Smooth muscle cell (in vitro differentiated cells): ENCODE measurements around the gene PMPCB. TPM values are rescaled to one million over a fixed set of nuclear protein-coding genes. Genes with fewer than 3 reads are reported as not detected.

ENCODE experiments used
- DNase-seq: peaks from one replicate; lab custom pipeline; 2025; ENCODE audit not compliant: unreplicated experiment; lab: John Stamatoyannopoulos, UW
- H2AFZ ChIP-seq: fragments of 200-600 bp; sonication (generic); 2 replicates; pipeline ENCODE4 v1.6.0; 2016; ENCODE audit warnings: antibody characterized with exemption, low read depth, mild to moderate bottlenecking
- H3F3A ChIP-seq: fragments of 200-600 bp; sonication (generic); 2 replicates; pipeline ENCODE4 v1.6.0; 2017; ENCODE audit warnings: antibody characterized with exemption, low read depth
- H3K27ac ChIP-seq: fragments of 200-600 bp; sonication (generic); 2 replicates; pipeline ENCODE4 v1.5.1; 2016; ENCODE audit warnings: low read depth, mild to moderate bottlenecking
- H3K27me3 ChIP-seq: fragments of 200-600 bp; sonication (generic); 2 replicates; pipeline ENCODE4 v1.6.1; 2016; ENCODE audit warnings: low read depth, mild to moderate bottlenecking
- H3K36me3 ChIP-seq: fragments of 200-600 bp; sonication (generic); 2 replicates; pipeline ENCODE4 v1.5.1; 2016; ENCODE audit warnings: low read depth
- H3K4me1 ChIP-seq: fragments of 200-600 bp; sonication (generic); 2 replicates; pipeline ENCODE4 v1.5.1; 2016; ENCODE audit warnings: low read depth
- H3K4me2 ChIP-seq: fragments of 200-600 bp; sonication (generic); 2 replicates; pipeline ENCODE4 v1.6.0; 2016; ENCODE audit warnings: mild to moderate bottlenecking
- H3K4me3 ChIP-seq: fragments of 200-600 bp; sonication (generic); 2 replicates; pipeline ENCODE4 v1.5.1; 2016; ENCODE audit warnings: mild to moderate bottlenecking
- H3K79me2 ChIP-seq: fragments of 200-600 bp; sonication (generic); 2 replicates; pipeline ENCODE4 v1.6.0; 2016; ENCODE audit warnings: low read depth, mild to moderate bottlenecking
- H3K9ac ChIP-seq: fragments of 200-600 bp; sonication (generic); 2 replicates; pipeline ENCODE4 v1.6.0; 2016; ENCODE audit warnings: low read depth
- H3K9me3 ChIP-seq: fragments of 200-600 bp; sonication (generic); replicated peaks from 2 replicates; pipeline ENCODE4 v1.5.1; 2016; ENCODE audit warnings: low read depth
- H4K20me1 ChIP-seq: fragments of 200-600 bp; sonication (generic); 2 replicates; pipeline ENCODE4 v1.6.0; 2016; ENCODE audit warnings: low read depth
- WGBS: methylation state at CpG from one replicate; pipeline ENCODE4 v1.1.7; 2016; ENCODE audit warnings: low lambda C conversion rate; 5-methylcytosine and 5-hydroxymethylcytosine counted together
- polyA plus RNA-seq: library from polyadenylated mRNA; unstranded; fragments of >200 nt; fragmentation: Nextera tagmentation; extraction: Ambion mirVana; gene quantifications from 2 replicates; pipeline ENCODE4 v1.2.1, GENCODE V29; 2016
- total RNA-seq: library from RNA; depleted of rRNA; stranded (reverse); fragments of >200 nt; gene quantifications from 2 replicates; pipeline ENCODE4 v1.2.3, GENCODE V29; 2014
- TF ChIP-seq, protein P1 (sequence below): fragments of 200-600 bp; sonication (generic); IDR thresholded peaks from 2 replicates; pipeline ENCODE4 v1.5.1; 2017; ENCODE audit warnings: borderline replicate concordance, mild to moderate bottlenecking, antibody characterized with exemption; ENCODE audit not compliant: insufficient read depth, poor library complexity, severe bottlenecking

PMPCB gene
- total and polyA plus RNA-seq, 2 experiments from 2014 or later, result 42.9 to 53.2 TPM

- H3K4me3 ChIP-seq, result no peak overlapping the region
- peaks cover 2% of the 10 kb centered on the region for H3K79me2 ChIP-seq
- H4K20me1 ChIP-seq, result peaks cover 23% of the 10 kb centered on the region
- H3K9me3 ChIP-seq, result no peaks in the 10 kb centered on the region
- H3F3A ChIP-seq, result peaks cover 12% of the 10 kb centered on the region
- H3K27me3 ChIP-seq, result no peaks in the 10 kb centered on the region
- H3K36me3 ChIP-seq, result peaks cover 54% of the 10 kb centered on the region
- no peak overlapping the region for H3K4me2 ChIP-seq
- no peak for DNase-seq
- WGBS, result 93% methylated on average over 3 of the region's 3 CpGs
- H3K4me1 ChIP-seq, result no peaks in the 10 kb centered on the region
- no peak overlapping the region for H2AFZ ChIP-seq
- TF ChIP-seq, protein P1, sequence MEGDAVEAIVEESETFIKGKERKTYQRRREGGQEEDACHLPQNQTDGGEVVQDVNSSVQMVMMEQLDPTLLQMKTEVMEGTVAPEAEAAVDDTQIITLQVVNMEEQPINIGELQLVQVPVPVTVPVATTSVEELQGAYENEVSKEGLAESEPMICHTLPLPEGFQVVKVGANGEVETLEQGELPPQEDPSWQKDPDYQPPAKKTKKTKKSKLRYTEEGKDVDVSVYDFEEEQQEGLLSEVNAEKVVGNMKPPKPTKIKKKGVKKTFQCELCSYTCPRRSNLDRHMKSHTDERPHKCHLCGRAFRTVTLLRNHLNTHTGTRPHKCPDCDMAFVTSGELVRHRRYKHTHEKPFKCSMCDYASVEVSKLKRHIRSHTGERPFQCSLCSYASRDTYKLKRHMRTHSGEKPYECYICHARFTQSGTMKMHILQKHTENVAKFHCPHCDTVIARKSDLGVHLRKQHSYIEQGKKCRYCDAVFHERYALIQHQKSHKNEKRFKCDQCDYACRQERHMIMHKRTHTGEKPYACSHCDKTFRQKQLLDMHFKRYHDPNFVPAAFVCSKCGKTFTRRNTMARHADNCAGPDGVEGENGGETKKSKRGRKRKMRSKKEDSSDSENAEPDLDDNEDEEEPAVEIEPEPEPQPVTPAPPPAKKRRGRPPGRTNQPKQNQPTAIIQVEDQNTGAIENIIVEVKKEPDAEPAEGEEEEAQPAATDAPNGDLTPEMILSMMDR, result no peak
- H3K27ac ChIP-seq, result no peak overlapping the region
- no peak overlapping the region for H3K9ac ChIP-seq
These were observed 10.4 kb downstream of the PMPCB start for GRCh38 chr7:103307503-103308231.

GRCh38 chr7:103314852-103315251, 17.6 kb downstream of the PMPCB start:
- no peak overlapping the region for H2AFZ ChIP-seq
- H4K20me1 ChIP-seq, result peaks cover 6% of the 10 kb centered on the region
- H3K4me2 ChIP-seq, result no peak overlapping the region
- H3K27me3 ChIP-seq, result no peaks in the 10 kb centered on the region
- no peaks in the 10 kb centered on the region for H3K9me3 ChIP-seq
- H3K4me1 ChIP-seq, result no peaks in the 10 kb centered on the region
- no peaks in the 10 kb centered on the region for H3K79me2 ChIP-seq
- peaks cover 71% of the 10 kb centered on the region for H3K36me3 ChIP-seq
- no peak overlapping the region for H3K4me3 ChIP-seq
- 93% methylated on average over 2 of the region's 2 CpGs for WGBS
- peaks cover 21% of the 10 kb centered on the region for H3F3A ChIP-seq
- DNase-seq, result no peak
- no peak overlapping the region for H3K9ac ChIP-seq
- H3K27ac ChIP-seq, result no peak overlapping the region
- TF ChIP-seq, protein P1, result no peak

GRCh38 chr7:103316380-103316941, 19.2 kb downstream of the PMPCB start:
- no peak overlapping the region for H2AFZ ChIP-seq
- H3K36me3 ChIP-seq, result peaks cover 65% of the 10 kb centered on the region
- H3K27ac ChIP-seq, result no peak overlapping the region
- peaks cover 18% of the 10 kb centered on the region for H3F3A ChIP-seq
- H3K27me3 ChIP-seq, result no peaks in the 10 kb centered on the region
- WGBS, result 97% methylated on average over 2 of the region's 2 CpGs
- H3K4me3 ChIP-seq, result no peak overlapping the region
- no peaks in the 10 kb centered on the region for H3K9me3 ChIP-seq
- no peak overlapping the region for H3K4me2 ChIP-seq
- DNase-seq, result no peak
- TF ChIP-seq, protein P1, result no peak
- H4K20me1 ChIP-seq, result no peaks in the 10 kb centered on the region
- H3K9ac ChIP-seq, result no peak overlapping the region
- no peaks in the 10 kb centered on the region for H3K4me1 ChIP-seq
- no peaks in the 10 kb centered on the region for H3K79me2 ChIP-seq

GRCh38 chr7:103317009-103317408, 19.8 kb downstream of the PMPCB start:
- Histone ChIP-seq H3K36me3 (peaks cover 60% of the 10 kb centered on the region), H3K27me3 (no peaks in the 10 kb centered on the region), H4K20me1 (no peaks in the 10 kb centered on the region), H3K4me1 (no peaks in the 10 kb centered on the region), H3K4me3 (no peak overlapping the region), H3K9ac (no peak overlapping the region), H3K27ac (no peak overlapping the region), H2AFZ (no peak overlapping the region), H3K9me3 (no peaks in the 10 kb centered on the region), H3K79me2 (no peaks in the 10 kb centered on the region), H3F3A (peaks cover 13% of the 10 kb centered on the region), H3K4me2 (no peak overlapping the region)
- DNase-seq, result no peak
- TF ChIP-seq, protein P1, result no peak
